H1 (cell line): ENCODE measurements around the gene LRRC14B. TPM values are rescaled to one million over a fixed set of nuclear protein-coding genes. Genes with fewer than 3 reads are reported as not detected.

Experiments
- CREB1 ChIP-seq: IDR thresholded peaks from 2 replicates; pipeline ENCODE4 v1.6.1; 2012; ENCODE audit warnings: inconsistent platforms
- EP300 ChIP-seq, 2 experiments: IDR thresholded peaks; 1 replicate in 1 of 2; 2 replicates in 1 of 2; pipeline ENCODE4 v1.6.1; 2011 to 2012; ENCODE audit warnings: low read depth in 2 of 2, low read length in 2 of 2, mild to moderate bottlenecking in 2 of 2, borderline replicate concordance in 1 of 2, inconsistent platforms in 1 of 2, moderate library complexity in 1 of 2
- KDM4A ChIP-seq: IDR thresholded peaks from one replicate; pipeline ENCODE4 v1.7.1; 2012; ENCODE audit warnings: low read depth, mild to moderate bottlenecking, moderate library complexity, low read length, inconsistent platforms; ENCODE audit not compliant: severe bottlenecking
- RBBP5 ChIP-seq: IDR thresholded peaks from 2 replicates; pipeline ENCODE4 v1.7.1; 2012; ENCODE audit warnings: low read depth, mild to moderate bottlenecking, inconsistent platforms, low read length, moderate library complexity, borderline replicate concordance
- SP1 ChIP-seq: IDR thresholded peaks from 2 replicates; pipeline ENCODE4 v1.6.1; 2011; ENCODE audit warnings: low read depth, low read length
- polyA plus RNA-seq, 7 experiments: library from polyadenylated mRNA; depleted of rRNA in 3 of 7; stranded (reverse) in 5 of 7; unstranded in 2 of 7; fragments of >200 nt in 5 of 7; fragments of 200-250 nt in 2 of 7; gene quantifications; 1 replicate in 5 of 7; 2 replicates in 1 of 7; 4 replicates in 1 of 7; pipeline versions ENCODE4 v1.2.1 to v1.2.3, GENCODE V29; 2011 to 2013; ENCODE audit warnings: missing spikeins in 2 of 7, mixed read lengths in 2 of 7
- total RNA-seq: library from RNA; stranded (reverse); fragmentation: NEBNext Ultra II Directional; extraction: Animal tissue kit (Norgen Biotek cat#: 25700); gene quantifications from 2 replicates; pipeline ENCODE4 v1.2.1, GENCODE V29; 2021

Gene LRRC14B
- total and polyA plus RNA-seq, 2 of the 8 experiments (the other 6 are each of a cell fraction or from before 2014, with no cell fraction given): not detected

GRCh38 chr5:167982-168660 lies 23.2 kb upstream of the LRRC14B start (continued):
- TF ChIP-seq EP300 (IDR thresholded peaks at IDR 0.05; ENCODE audit: borderline replicate concordance in 1 of 2, low read depth in 2 of 2, low read length in 2 of 2) (no peak), KDM4A (no peak), SP1 (no peak), RBBP5 (no peak), CREB1 (no peak)
